HEK293 (cell line): Measurements from ENCODE around the gene NFIL3.

Experiments used
- CTCF ChIP-seq: fragments of 450-650 bp; formaldehyde crosslinking; IDR thresholded peaks from 2 replicates; pipeline ENCODE4 v1.5.1; 2016; ENCODE audit warnings: missing biosample characterization, missing genetic modification characterization
- ZBTB8A ChIP-seq: fragments of 450-650 bp; formaldehyde crosslinking; IDR thresholded peaks from 2 replicates; pipeline ENCODE4 v1.5.1; 2016; ENCODE audit warnings: missing biosample characterization, missing genetic modification characterization
- ZNF398 ChIP-seq: fragments of 450-650 bp; formaldehyde crosslinking; IDR thresholded peaks from 2 replicates; pipeline ENCODE4 v1.5.1; 2017; ENCODE audit warnings: missing biosample characterization, missing genetic modification characterization

DNA sequence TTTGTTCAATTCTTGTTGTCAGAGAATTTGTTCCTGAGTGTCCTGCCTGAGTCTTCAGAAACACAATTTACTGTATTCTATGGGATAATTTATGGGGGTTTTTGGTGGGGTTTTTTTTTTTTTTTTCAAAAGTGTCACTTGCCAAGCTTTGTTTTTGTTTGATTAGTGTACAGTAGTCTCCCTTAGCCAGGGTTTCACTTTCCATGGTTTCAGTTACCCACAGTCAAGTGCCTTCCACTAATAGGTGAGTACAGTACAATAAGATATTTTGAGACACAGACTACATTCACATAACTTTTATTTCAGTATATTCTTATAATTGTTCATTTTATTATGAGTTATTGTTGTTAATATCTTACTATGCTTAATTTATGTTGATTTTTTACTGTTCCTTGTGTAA is 36.9 kb downstream of the NFIL3 start:
- TF ChIP-seq CTCF (tag by site-specific recombination) (no peak), ZBTB8A (tag by site-specific recombination) (no peak), ZNF398 (tag by site-specific recombination) (no peak)
